Vagina (tissue), 2 donors: ENCODE results near the gene KRT33B.

Experiments
- POLR2AphosphoS5 ChIP-seq, 2 donors: sonication (generic); formaldehyde crosslinking; IDR thresholded peaks; one replicate each; pipeline ENCODE4 v1.9.0; 2017; ENCODE audit warnings: antibody characterized with exemption in 2 of 2, mild to moderate bottlenecking in 2 of 2, low read depth in 1 of 2; ENCODE audit not compliant: insufficient read depth in 1 of 2
- TF ChIP-seq, protein P1 (sequence below), 3 experiments: fragments of 450-650 bp in 2 of 3; fragments of 200-600 bp in 1 of 3; sonication (generic) in 1 of 3; IDR thresholded peaks; one replicate each; pipeline ENCODE4 v1.5.1; 2017 to 2019; ENCODE audit warnings: antibody characterized with exemption in 3 of 3, mild to moderate bottlenecking in 2 of 3, moderate library complexity in 2 of 3

DNA sequence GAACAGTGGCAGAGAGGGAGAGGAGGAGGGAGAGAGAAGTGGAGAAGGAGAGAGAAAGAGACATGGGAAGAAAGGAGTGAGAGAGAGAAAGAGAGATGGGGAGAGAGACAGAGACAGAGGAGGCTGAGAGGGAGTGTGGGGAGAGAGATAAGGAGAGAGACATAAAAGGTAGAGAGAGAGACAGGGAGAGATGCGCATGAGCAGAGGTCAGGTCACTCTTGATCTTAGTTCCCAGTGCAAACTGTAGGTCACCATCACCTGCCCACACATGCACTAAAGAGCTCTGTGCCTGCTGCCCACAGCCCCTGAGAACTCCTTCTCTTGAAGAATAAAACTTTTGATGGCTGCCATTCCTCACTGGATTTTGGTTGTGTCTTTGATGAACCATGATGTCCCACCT lies 33.9 kb downstream of the KRT33B start:
- TF ChIP-seq, protein P1, sequence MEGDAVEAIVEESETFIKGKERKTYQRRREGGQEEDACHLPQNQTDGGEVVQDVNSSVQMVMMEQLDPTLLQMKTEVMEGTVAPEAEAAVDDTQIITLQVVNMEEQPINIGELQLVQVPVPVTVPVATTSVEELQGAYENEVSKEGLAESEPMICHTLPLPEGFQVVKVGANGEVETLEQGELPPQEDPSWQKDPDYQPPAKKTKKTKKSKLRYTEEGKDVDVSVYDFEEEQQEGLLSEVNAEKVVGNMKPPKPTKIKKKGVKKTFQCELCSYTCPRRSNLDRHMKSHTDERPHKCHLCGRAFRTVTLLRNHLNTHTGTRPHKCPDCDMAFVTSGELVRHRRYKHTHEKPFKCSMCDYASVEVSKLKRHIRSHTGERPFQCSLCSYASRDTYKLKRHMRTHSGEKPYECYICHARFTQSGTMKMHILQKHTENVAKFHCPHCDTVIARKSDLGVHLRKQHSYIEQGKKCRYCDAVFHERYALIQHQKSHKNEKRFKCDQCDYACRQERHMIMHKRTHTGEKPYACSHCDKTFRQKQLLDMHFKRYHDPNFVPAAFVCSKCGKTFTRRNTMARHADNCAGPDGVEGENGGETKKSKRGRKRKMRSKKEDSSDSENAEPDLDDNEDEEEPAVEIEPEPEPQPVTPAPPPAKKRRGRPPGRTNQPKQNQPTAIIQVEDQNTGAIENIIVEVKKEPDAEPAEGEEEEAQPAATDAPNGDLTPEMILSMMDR (IDR thresholded peaks at IDR 0.05) = no peak
- no peak for TF ChIP-seq POLR2AphosphoS5 (IDR thresholded peaks at IDR 0.05; ENCODE audit: insufficient read depth in 1 of 2, low read depth in 1 of 2)
